BLaER1 treated with 17β-estradiol and CSF1 and Interleukin-3, amounts not matched to agents 10 nM and 100 nM (cell line): ENCODE data around the gene NOP10.
A peak's percentile ranks its signal among the peaks of the same experiment; 100 is the strongest.

ENCODE experiments used
- H3K27ac ChIP-seq, 11 experiments: shearing (Covaris generic); formaldehyde crosslinking; 2 replicates each; pipeline ENCODE4 v1.8.1; 2022
- H3K27me3 ChIP-seq, 11 experiments: shearing (Covaris generic); formaldehyde crosslinking; 2 replicates each; pipeline ENCODE4 v1.8.1; 2022
- H3K36me3 ChIP-seq, 11 experiments: shearing (Covaris generic); formaldehyde crosslinking; 2 replicates each; pipeline ENCODE4 v1.8.1; 2022
- H3K4me1 ChIP-seq, 10 experiments: shearing (Covaris generic); formaldehyde crosslinking; 2 replicates each; pipeline ENCODE4 v1.8.1; 2022
- H3K4me2 ChIP-seq, 11 experiments: shearing (Covaris generic); formaldehyde crosslinking; 2 replicates each; pipeline ENCODE4 v1.8.1; 2022
- H3K4me3 ChIP-seq, 10 experiments: shearing (Covaris generic); formaldehyde crosslinking; 2 replicates each; pipeline ENCODE4 v1.8.1; 2022
- H3K9ac ChIP-seq, 11 experiments: shearing (Covaris generic); formaldehyde crosslinking; 2 replicates each; pipeline ENCODE4 v1.8.1; 2022
- H3K9me3 ChIP-seq, 11 experiments: shearing (Covaris generic); formaldehyde crosslinking; replicated peaks in 1 of 11; 2 replicates each; pipeline ENCODE4 v1.8.1; 2022
- H4K20me1 ChIP-seq, 11 experiments: shearing (Covaris generic); formaldehyde crosslinking; 2 replicates each; pipeline ENCODE4 v1.8.1; 2022
- Cebpa-rat ChIP-seq, 11 experiments: shearing (Covaris generic); IDR thresholded peaks; 2 replicates each; pipeline ENCODE4 v1.8.1; 2022

The NOP10 gene

DNA sequence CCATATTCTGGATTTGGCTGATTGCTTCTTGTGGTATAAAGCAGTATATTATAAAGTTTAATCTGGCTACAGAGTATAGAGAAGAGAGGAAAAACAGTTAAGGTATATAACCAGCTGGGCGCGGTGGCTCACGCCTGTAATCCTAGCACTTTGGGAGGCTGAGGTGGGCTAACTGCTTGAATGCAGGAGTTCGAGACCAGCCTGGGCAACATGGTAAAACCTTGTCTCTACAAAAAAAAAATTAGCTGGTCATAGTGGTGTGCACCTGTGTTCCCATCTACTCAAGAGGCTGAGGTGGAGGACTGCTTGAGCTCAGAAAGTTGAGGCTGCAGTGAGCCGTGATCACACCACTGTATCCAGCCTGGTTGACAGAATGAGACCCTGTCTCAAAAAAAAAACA lies 12.7 kb downstream of the NOP10 start:
- H3K4me1 ChIP-seq = peaks cover 54 to 79% (median 68%) of the 10 kb centered on the region in 10 experiments
- no peaks in the 10 kb centered on the region for H3K27me3 ChIP-seq
- peaks cover 0 to 52% (median 36%) of the 10 kb centered on the region in 11 experiments; a peak in 17 of 22 replicates for H3K36me3 ChIP-seq
- no peaks in the 10 kb centered on the region; a peak in 1 of 22 replicates for H3K9me3 ChIP-seq
- peaks cover 0 to 29% (median 9%) of the 10 kb centered on the region in 11 experiments; a peak in 10 of 22 replicates for H4K20me1 ChIP-seq
- no peak for TF ChIP-seq Cebpa-rat (IDR thresholded peaks at IDR 0.05)
- H3K9ac ChIP-seq = no peak overlapping the region
- H3K4me2 ChIP-seq = peak overlapping the region in 7 of 11 experiments; percentile 1 to 97 (median 74); a peak in 11 of 22 replicates
- no peak overlapping the region for H3K4me3 ChIP-seq
- H3K27ac ChIP-seq = no peak overlapping the region

DNA sequence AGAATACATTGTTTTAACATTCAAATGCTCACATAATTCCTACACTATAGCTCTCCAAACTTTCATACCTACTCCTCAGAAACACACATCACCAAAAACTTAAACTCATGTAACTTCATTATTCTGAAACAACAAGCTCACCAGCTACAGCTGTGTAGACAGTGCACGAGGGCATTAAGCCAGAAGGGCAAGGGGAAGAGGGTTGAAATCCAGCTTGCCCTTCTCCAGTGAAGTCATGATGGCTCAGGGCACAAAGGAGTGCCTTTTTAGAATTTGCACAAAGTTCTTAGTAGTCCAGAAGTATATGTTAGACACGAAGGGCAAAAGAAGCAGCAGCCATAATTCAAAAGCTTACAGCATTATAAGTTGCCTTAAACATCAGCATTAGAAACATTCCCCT lies 13.9 kb downstream of the NOP10 start:
- Histone ChIP-seq H4K20me1 (peaks cover 0 to 30% (median 9%) of the 10 kb centered on the region in 11 experiments; a peak in 10 of 22 replicates), H3K27ac (peak overlapping the region in 5 of 11 experiments; percentile 2 to 45 (median 26); a peak in 5 of 22 replicates), H3K9ac (no peak overlapping the region), H3K4me3 (no peak overlapping the region), H3K27me3 (no peaks in the 10 kb centered on the region), H3K4me2 (peak overlapping the region in 10 of 11 experiments; percentile 44 to 97 (median 60); a peak in 18 of 22 replicates), H3K4me1 (peaks cover 45 to 76% (median 68%) of the 10 kb centered on the region in 10 experiments), H3K36me3 (peaks cover 0 to 58% (median 37%) of the 10 kb centered on the region in 11 experiments; a peak in 17 of 22 replicates), H3K9me3 (peaks cover 0 to 5% (median 0%) of the 10 kb centered on the region in 11 experiments; a peak in 4 of 22 replicates)
- no peak for TF ChIP-seq Cebpa-rat (IDR thresholded peaks at IDR 0.05)

DNA sequence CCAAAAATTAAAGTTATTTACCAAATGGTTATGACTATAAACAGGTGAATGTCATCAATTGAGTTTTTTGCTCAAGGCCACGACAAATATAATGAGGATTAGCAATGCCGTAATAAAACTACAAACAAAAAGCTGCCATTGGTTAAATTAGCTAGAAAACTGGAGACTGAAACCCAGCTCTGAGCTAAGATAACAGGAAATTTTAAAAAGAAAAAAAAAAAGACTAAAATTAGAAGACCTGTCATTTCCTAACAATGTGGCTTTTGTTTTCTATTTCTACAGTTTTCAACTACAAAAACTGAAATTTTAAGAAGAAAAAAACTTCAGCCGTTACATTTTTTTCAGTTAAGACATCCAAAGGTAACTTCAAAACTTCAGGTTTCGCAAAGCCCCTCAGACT lies 15.0 kb downstream of the NOP10 start:
- H3K36me3 ChIP-seq = peaks cover 0 to 69% (median 47%) of the 10 kb centered on the region in 11 experiments; a peak in 19 of 22 replicates
- H3K4me2 ChIP-seq = peak overlapping the region; percentile 44 to 97 (median 59); a peak in 21 of 22 replicates
- peaks cover 0 to 34% (median 9%) of the 10 kb centered on the region in 11 experiments; a peak in 11 of 22 replicates for H4K20me1 ChIP-seq
- no peaks in the 10 kb centered on the region for H3K27me3 ChIP-seq
- TF ChIP-seq Cebpa-rat (IDR thresholded peaks at IDR 0.05) = no peak
- peaks cover 34 to 76% (median 61%) of the 10 kb centered on the region in 10 experiments for H3K4me1 ChIP-seq
- peaks cover 6 to 16% (median 9%) of the 10 kb centered on the region in 11 experiments; a peak in 19 of 22 replicates for H3K9me3 ChIP-seq
- peak overlapping the region in 3 of 11 experiments; percentile 16 to 29 (median 21); a peak in 3 of 22 replicates for H3K9ac ChIP-seq
- peak overlapping the region in 5 of 11 experiments; percentile 2 to 48 (median 45); a peak in 6 of 22 replicates for H3K27ac ChIP-seq
- no peak overlapping the region for H3K4me3 ChIP-seq

DNA sequence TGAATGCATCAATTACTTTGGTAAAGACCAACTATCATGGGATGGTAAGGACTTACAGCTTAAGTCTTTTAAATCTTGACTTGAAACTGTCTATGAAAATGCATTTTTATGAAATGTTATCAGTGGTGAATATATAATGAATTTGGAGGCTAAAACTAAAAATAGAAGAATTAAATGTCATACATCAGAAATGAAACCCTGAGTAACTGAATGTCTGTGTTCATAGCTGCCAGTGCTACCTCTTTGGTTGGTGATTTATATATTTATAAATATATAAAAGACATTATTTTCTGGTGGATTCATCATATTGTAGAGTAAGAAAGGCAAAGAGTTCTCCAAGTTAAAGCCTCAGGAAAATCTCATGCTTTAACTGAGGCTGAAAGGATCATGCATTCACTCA lies 17.6 kb downstream of the NOP10 start:
- Histone ChIP-seq H3K27ac (no peak overlapping the region), H4K20me1 (peaks cover 0 to 47% (median 9%) of the 10 kb centered on the region in 11 experiments; a peak in 11 of 22 replicates), H3K4me1 (peaks cover 26 to 72% (median 60%) of the 10 kb centered on the region in 10 experiments), H3K9me3 (peaks cover 6 to 20% (median 9%) of the 10 kb centered on the region in 11 experiments; a peak in 19 of 22 replicates), H3K36me3 (peaks cover 0 to 55% (median 31%) of the 10 kb centered on the region in 11 experiments; a peak in 18 of 22 replicates), H3K27me3 (no peaks in the 10 kb centered on the region), H3K9ac (no peak overlapping the region; a peak in 1 of 22 replicates), H3K4me3 (no peak overlapping the region), H3K4me2 (peak overlapping the region in 6 of 11 experiments; percentile 7 to 30 (median 26); a peak in 4 of 22 replicates)
- TF ChIP-seq Cebpa-rat (IDR thresholded peaks at IDR 0.05) = no peak

DNA sequence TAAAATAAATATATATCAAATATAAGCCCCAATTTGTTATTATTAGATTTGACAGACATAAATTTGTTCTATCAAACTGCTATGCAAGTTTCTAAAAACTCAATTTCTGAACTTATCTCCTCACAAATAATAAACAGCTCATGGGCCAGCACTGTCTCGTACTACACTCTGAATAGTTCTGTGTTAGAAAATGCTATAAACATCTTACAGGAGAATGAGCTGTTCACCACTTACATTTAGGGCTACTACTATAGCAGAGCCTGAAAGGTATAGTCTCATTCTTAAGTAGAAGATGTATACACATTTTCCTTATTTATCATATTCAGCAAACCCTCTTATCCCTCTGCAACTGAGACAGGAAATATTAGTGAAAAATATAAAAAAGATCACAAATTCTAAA lies 18.0 kb downstream of the NOP10 start:
- peaks cover 0 to 51% (median 9%) of the 10 kb centered on the region in 11 experiments; a peak in 11 of 22 replicates for H4K20me1 ChIP-seq
- no peak overlapping the region for H3K27ac ChIP-seq
- H3K4me3 ChIP-seq = no peak overlapping the region
- no peak overlapping the region; a peak in 1 of 22 replicates for H3K9ac ChIP-seq
- no peaks in the 10 kb centered on the region for H3K27me3 ChIP-seq
- no peak for TF ChIP-seq Cebpa-rat (IDR thresholded peaks at IDR 0.05)
- H3K36me3 ChIP-seq = peaks cover 0 to 51% (median 26%) of the 10 kb centered on the region in 11 experiments; a peak in 17 of 22 replicates
- H3K4me2 ChIP-seq = no peak overlapping the region; a peak in 1 of 22 replicates
- peaks cover 31 to 72% (median 60%) of the 10 kb centered on the region in 10 experiments for H3K4me1 ChIP-seq
- peaks cover 6 to 20% (median 9%) of the 10 kb centered on the region in 11 experiments; a peak in 19 of 22 replicates for H3K9me3 ChIP-seq

DNA sequence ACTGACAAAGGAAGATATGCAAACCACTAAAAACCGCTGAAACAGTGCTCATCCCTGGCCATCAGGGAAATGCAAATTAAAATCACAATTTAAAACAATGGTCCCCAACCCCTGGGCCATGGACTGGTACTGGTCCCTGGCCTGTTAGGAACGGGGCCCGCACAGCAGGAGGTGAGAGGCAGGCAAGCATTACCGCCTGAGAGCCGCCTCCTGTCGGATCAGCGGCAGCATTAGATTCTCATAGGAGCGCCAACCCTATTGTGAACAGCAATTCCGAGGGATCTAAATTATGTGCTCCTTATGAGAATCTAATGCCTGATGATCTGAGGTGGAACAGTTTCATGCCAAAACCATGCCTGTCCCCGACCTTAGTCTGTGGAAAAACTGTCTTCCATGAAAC lies 19.7 kb downstream of the NOP10 start:
- H3K36me3 ChIP-seq = peaks cover 0 to 37% (median 21%) of the 10 kb centered on the region in 11 experiments; a peak in 16 of 22 replicates
- peaks cover 0 to 37% (median under 1%) of the 10 kb centered on the region in 11 experiments; a peak in 11 of 22 replicates for H4K20me1 ChIP-seq
- peak overlapping the region in 3 of 11 experiments; percentile 16 to 39 (median 21); a peak in 4 of 22 replicates for H3K27ac ChIP-seq
- H3K9me3 ChIP-seq = peaks cover 6 to 20% (median 9%) of the 10 kb centered on the region in 11 experiments; a peak in 19 of 22 replicates
- H3K9ac ChIP-seq = no peak overlapping the region
- H3K4me3 ChIP-seq = no peak overlapping the region
- TF ChIP-seq Cebpa-rat (IDR thresholded peaks at IDR 0.05) = no peak
- no peak overlapping the region for H3K4me2 ChIP-seq
- H3K4me1 ChIP-seq = peaks cover 37 to 68% (median 56%) of the 10 kb centered on the region in 10 experiments
- no peaks in the 10 kb centered on the region for H3K27me3 ChIP-seq

DNA sequence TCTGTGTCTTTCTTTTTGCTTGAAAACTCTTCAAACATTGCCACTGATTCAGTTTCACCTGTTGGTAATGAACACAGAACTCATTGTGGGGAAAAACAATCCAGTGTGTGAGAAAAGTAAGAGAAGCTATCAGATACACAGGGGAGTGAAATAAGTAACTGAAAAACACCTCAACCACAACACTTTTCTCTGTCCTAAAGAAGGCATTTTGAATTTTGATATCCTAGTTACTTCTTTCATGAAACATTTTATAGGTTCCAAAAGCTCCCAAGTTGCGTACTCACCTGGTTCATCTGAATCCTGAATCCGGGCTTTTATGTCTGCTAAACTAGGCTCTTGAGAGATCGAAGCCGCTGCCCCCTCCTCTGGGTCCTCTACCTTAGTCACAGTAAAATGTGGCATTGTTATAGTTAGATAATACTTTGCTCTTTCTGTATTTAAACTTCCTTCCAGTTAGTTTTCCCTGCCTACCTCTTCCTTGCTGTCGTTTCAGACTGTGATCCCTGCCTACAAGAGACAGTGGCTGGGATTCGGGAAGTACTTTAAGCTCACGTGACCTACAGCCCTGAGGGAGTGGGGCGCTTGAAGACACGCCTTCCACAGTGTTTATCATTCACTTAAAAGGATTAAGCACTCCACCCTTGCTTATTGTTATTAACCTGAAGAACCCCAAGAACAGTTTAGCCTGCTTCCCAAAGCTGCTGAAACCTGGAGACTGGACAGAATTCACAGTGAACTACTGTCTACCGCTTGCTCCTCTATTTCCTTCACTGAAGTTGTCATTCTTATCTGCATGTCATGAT lies 24.5 kb downstream of the NOP10 start:
- H3K4me1 ChIP-seq = peaks cover 46 to 87% (median 72%) of the 10 kb centered on the region in 10 experiments
- peak overlapping the region; percentile 68 to 86 (median 79) for H3K9ac ChIP-seq
- peaks cover 6 to 68% (median 42%) of the 10 kb centered on the region in 11 experiments; a peak in 20 of 22 replicates for H4K20me1 ChIP-seq
- H3K4me3 ChIP-seq = peak overlapping the region; percentile 60 to 74 (median 68)
- H3K27me3 ChIP-seq = no peaks in the 10 kb centered on the region
- H3K4me2 ChIP-seq = peak overlapping the region; percentile 81 to 91 (median 89)
- peaks cover 5 to 44% (median 32%) of the 10 kb centered on the region in 11 experiments; a peak in 20 of 22 replicates for H3K36me3 ChIP-seq
- peak overlapping the region; percentile 52 to 95 (median 87) for H3K27ac ChIP-seq
- TF ChIP-seq Cebpa-rat (IDR thresholded peaks at IDR 0.05) = no peak
- H3K9me3 ChIP-seq = peaks cover 4 to 10% (median 5%) of the 10 kb centered on the region in 11 experiments; a peak in 19 of 22 replicates
